Measurements from ENCODE around the gene THSD4.

DNA sequence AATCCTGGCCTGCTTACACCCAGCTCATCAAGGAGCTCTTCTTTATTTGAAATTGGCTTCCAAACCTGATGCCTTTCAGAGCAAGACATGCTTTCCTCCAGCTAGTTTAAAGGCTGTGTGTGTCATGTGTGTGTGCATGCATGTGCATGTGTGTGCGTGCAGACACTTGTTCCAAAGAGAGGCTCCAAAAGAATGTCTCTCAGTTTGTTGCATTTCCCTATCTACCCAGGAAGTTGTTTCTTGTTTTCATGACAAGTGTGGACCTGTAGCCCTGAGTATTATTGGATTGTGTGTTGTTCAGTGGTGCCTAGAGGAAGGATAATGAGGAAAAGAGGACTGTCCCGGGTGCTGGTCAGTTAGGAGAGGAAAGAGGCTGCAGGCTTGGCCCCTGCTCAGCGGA is 240.0 kb downstream of the THSD4 start:
- TF ChIP-seq POLR2AphosphoS5 (IDR thresholded peaks at IDR 0.05; ENCODE audit: borderline replicate concordance, low read depth, low read length) (no peak), EZH2 (IDR thresholded peaks at IDR 0.05) (no peak), FOXP2 (optimal IDR thresholded peaks at IDR 0.05; ENCODE audit: control extremely low read depth, extremely low read length, insufficient read depth) (no peak)

Measured in SK-N-MC (cell line).